ENCODE data around the gene COX7A2L.
"Not testable (repeated sequence)": the region's sequence is repeated elsewhere in the genome, so short reads cannot be mapped to it uniquely, and the experiment has no call there.

Gene COX7A2L, protein sequence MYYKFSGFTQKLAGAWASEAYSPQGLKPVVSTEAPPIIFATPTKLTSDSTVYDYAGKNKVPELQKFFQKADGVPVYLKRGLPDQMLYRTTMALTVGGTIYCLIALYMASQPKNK

GRCh38 chr2:42360890-42361727, at the start of gene COX7A2L:
COX7A2L (minus strand) TSS chr2:42361217; CDS start chr2:42361161, 56 bp downstream.
- no peaks in the 10 kb centered on the region for H3K36me3 ChIP-seq (ENCODE audit: control insufficient read depth, insufficient read depth, low read length)
- H3K9me3 ChIP-seq (ENCODE audit: control insufficient read depth, insufficient read depth, low read length): no peaks in the 10 kb centered on the region
- H3K4me1 ChIP-seq (ENCODE audit: control insufficient read depth, insufficient read depth, low read length): peaks cover 17% of the 10 kb centered on the region
- H3K4me3 ChIP-seq (ENCODE audit: low read depth, low read length): peak within 1 kb of the TSS; percentile 93
- no peaks in the 10 kb centered on the region for H3K27me3 ChIP-seq (ENCODE audit: control insufficient read depth, insufficient read depth, low read length)
- H3K27ac ChIP-seq (ENCODE audit: low read depth, low read length): peak within 1 kb of the TSS; percentile 98
- peak within 1 kb of the TSS; percentile 99 for H3K9ac ChIP-seq (ENCODE audit: low read depth, low read length)

GRCh38 chr2:42408009-42408408, 47.0 kb upstream of the COX7A2L start:
- H3K9me3 ChIP-seq (ENCODE audit: control insufficient read depth, insufficient read depth, low read length): 0 out of 2 replicates have a peak, but pooled peaks cover 3% of the 10 kb centered on the region
- H3K9ac ChIP-seq (ENCODE audit: low read depth, low read length): no peak overlapping the region
- no peaks in the 10 kb centered on the region for H3K27me3 ChIP-seq (ENCODE audit: control insufficient read depth, insufficient read depth, low read length)
- H3K36me3 ChIP-seq (ENCODE audit: control insufficient read depth, insufficient read depth, low read length): peaks cover 29% of the 10 kb centered on the region
- no peak overlapping the region for H3K27ac ChIP-seq (ENCODE audit: low read depth, low read length)
- H3K4me1 ChIP-seq (ENCODE audit: control insufficient read depth, insufficient read depth, low read length): no peaks in the 10 kb centered on the region
- H3K4me3 ChIP-seq (ENCODE audit: low read depth, low read length): no peak overlapping the region

DNA sequence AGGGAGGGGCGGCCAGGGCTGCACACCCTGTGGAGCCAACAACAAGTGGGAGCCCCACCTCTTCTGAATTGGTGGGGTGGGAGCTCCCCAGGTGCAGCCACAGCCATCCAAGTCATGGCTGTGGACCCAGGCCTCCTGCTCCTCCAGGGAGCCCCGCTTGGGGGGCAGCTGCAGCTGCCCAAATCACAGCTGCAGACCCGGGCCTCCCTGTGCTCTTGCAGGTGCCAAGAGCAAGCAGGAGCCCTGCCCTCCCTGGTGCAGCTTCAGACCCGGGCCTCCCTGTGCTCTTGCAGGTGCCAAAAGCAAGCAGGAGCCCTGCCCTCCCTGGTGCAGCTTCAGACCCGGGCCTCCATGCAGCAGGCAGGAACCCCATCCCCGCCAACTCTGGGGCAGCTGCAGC, 46.5 kb upstream of the COX7A2L start:
- H3K36me3 ChIP-seq (ENCODE audit: control insufficient read depth, insufficient read depth, low read length): peaks cover 27% of the 10 kb centered on the region
- H3K9ac ChIP-seq (ENCODE audit: low read depth, low read length): no peak overlapping the region
- 0 out of 2 replicates have a peak, but pooled peaks cover 3% of the 10 kb centered on the region for H3K9me3 ChIP-seq (ENCODE audit: control insufficient read depth, insufficient read depth, low read length)
- no peaks in the 10 kb centered on the region for H3K4me1 ChIP-seq (ENCODE audit: control insufficient read depth, insufficient read depth, low read length)
- H3K4me3 ChIP-seq (ENCODE audit: low read depth, low read length): no peak overlapping the region
- H3K27me3 ChIP-seq (ENCODE audit: control insufficient read depth, insufficient read depth, low read length): no peaks in the 10 kb centered on the region
- H3K27ac ChIP-seq (ENCODE audit: low read depth, low read length): no peak overlapping the region

- no peak overlapping the region for H3K4me3 ChIP-seq (ENCODE audit: low read depth, low read length)
- no peak overlapping the region for H3K27ac ChIP-seq (ENCODE audit: low read depth, low read length)
- no peaks in the 10 kb centered on the region for H3K4me1 ChIP-seq (ENCODE audit: control insufficient read depth, insufficient read depth, low read length)
- H3K9me3 ChIP-seq (ENCODE audit: control insufficient read depth, insufficient read depth, low read length): 0 out of 2 replicates have a peak, but pooled peaks cover 3% of the 10 kb centered on the region
- H3K36me3 ChIP-seq (ENCODE audit: control insufficient read depth, insufficient read depth, low read length): peaks cover 9% of the 10 kb centered on the region
- no peaks in the 10 kb centered on the region for H3K27me3 ChIP-seq (ENCODE audit: control insufficient read depth, insufficient read depth, low read length)
- no peak overlapping the region for H3K9ac ChIP-seq (ENCODE audit: low read depth, low read length)
These were observed 43.7 kb upstream of the COX7A2L start for GRCh38 chr2:42404676-42405075.

DNA sequence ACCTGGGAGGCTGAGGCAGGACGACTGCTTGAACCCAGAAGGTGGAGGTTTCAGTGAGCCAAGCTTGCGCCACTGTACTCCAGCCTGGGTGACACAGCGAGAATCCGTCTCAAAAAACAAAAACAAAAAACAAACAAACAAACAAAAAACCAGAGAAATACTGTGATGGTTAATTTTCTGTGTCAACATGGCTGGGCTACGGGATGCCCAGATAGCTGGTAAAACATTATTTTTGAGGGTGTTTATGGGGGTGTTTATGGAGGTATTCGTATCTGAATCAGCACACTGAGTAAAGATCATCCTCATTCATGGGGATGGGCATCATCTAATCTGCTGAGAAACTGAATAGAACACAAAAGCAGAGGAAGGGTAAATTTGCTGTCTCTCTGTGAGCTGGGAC, 40.8 kb upstream of the COX7A2L start:
- no peak overlapping the region for H3K4me3 ChIP-seq (ENCODE audit: low read depth, low read length)
- H3K27ac ChIP-seq (ENCODE audit: low read depth, low read length): no peak overlapping the region
- no peaks in the 10 kb centered on the region for H3K9me3 ChIP-seq (ENCODE audit: control insufficient read depth, insufficient read depth, low read length)
- H3K27me3 ChIP-seq (ENCODE audit: control insufficient read depth, insufficient read depth, low read length): no peaks in the 10 kb centered on the region
- H3K36me3 ChIP-seq (ENCODE audit: control insufficient read depth, insufficient read depth, low read length): no peaks in the 10 kb centered on the region
- no peaks in the 10 kb centered on the region for H3K4me1 ChIP-seq (ENCODE audit: control insufficient read depth, insufficient read depth, low read length)
- H3K9ac ChIP-seq (ENCODE audit: low read depth, low read length): no peak overlapping the region

GRCh38 chr2:42398052-42398451, 37.0 kb upstream of the COX7A2L start:
- H3K27ac ChIP-seq (ENCODE audit: low read depth, low read length); H3K9ac ChIP-seq (ENCODE audit: low read depth, low read length); H3K36me3 ChIP-seq (ENCODE audit: control insufficient read depth, insufficient read depth, low read length); H3K4me1 ChIP-seq (ENCODE audit: control insufficient read depth, insufficient read depth, low read length); H3K4me3 ChIP-seq (ENCODE audit: low read depth, low read length); H3K9me3 ChIP-seq (ENCODE audit: control insufficient read depth, insufficient read depth, low read length); H3K27me3 ChIP-seq (ENCODE audit: control insufficient read depth, insufficient read depth, low read length): not testable (repeated sequence)

DNA sequence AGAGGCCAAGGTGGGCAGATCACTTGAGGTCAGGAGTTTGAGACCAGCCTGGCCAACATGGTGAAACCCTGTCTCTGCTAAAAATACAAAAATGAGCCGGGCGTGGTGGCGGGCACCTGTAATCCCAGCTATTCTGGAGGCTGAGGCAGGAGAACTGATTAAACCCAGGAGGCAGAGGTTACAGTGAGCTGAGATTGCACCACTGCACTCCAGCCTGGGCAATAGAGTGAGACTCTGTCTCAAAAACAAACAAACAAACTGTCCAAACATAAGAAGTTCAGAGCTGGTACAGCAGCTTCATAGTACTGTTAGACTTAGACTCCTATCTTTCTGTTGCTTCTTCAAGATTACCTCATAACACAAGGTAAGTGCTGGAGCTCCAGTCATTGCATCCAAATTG, 32.3 kb upstream of the COX7A2L start:
- H3K27ac ChIP-seq (ENCODE audit: low read depth, low read length); H3K4me1 ChIP-seq (ENCODE audit: control insufficient read depth, insufficient read depth, low read length); H3K27me3 ChIP-seq (ENCODE audit: control insufficient read depth, insufficient read depth, low read length); H3K36me3 ChIP-seq (ENCODE audit: control insufficient read depth, insufficient read depth, low read length); H3K4me3 ChIP-seq (ENCODE audit: low read depth, low read length); H3K9me3 ChIP-seq (ENCODE audit: control insufficient read depth, insufficient read depth, low read length); H3K9ac ChIP-seq (ENCODE audit: low read depth, low read length): not testable (repeated sequence)

DNA sequence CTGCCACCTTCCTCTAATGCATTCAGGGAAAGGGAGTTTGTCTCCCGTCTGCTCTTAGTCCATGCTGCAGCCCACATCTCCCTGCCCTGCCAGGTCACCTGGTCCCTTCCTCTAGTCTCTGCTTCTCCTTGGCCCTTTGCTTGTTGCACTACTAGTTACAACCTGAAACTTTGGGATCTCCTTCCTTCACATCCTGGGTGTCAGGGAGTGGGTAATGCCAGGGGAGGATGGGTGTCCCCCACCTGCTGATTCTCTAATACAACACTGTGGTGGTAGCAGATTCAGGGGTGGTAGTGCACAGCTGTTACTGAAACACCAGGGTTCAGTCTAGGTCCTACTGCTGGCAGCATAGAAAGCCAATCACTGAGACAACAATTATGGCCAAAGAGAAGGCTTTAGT, 31.2 kb upstream of the COX7A2L start:
- no peak overlapping the region for H3K4me3 ChIP-seq (ENCODE audit: low read depth, low read length)
- H3K36me3 ChIP-seq (ENCODE audit: control insufficient read depth, insufficient read depth, low read length): 0 out of 2 replicates have a peak, but pooled peaks cover 8% of the 10 kb centered on the region
- H3K27ac ChIP-seq (ENCODE audit: low read depth, low read length): no peak overlapping the region
- no peak overlapping the region for H3K9ac ChIP-seq (ENCODE audit: low read depth, low read length)
- no peaks in the 10 kb centered on the region for H3K9me3 ChIP-seq (ENCODE audit: control insufficient read depth, insufficient read depth, low read length)
- H3K27me3 ChIP-seq (ENCODE audit: control insufficient read depth, insufficient read depth, low read length): no peaks in the 10 kb centered on the region
- H3K4me1 ChIP-seq (ENCODE audit: control insufficient read depth, insufficient read depth, low read length): peaks cover 4% of the 10 kb centered on the region

DNA sequence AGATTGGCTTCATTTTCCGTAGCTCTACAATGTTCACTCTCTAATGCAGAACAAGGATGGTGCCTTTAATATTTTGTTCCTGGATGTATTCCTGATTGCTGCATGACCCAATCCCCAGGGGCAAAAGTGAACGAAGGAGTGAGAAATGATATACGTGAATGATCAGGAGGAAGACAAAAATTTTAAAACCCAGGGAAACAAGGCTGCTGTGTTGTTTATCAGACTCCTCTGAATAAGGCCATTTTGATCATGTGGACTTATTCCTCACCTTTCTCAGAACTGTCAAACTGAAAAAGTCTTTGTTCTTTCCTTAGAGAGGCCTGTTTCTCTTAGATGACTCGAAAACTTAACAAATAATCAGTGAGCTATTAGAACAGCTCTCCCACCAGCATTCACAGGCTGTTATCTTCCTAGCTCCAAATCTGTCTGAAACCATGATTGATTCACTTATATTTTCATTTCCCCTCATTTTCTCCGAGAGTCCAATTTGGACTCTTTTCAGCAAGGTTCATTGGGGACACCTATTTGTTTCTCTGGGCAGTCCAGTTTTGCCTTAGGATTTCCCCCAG, 29.5 kb upstream of the COX7A2L start:
- Histone ChIP-seq H3K4me1 (ENCODE audit: control insufficient read depth, insufficient read depth, low read length) (peaks cover 4% of the 10 kb centered on the region), H3K27ac (ENCODE audit: low read depth, low read length) (no peak overlapping the region), H3K27me3 (ENCODE audit: control insufficient read depth, insufficient read depth, low read length) (no peaks in the 10 kb centered on the region), H3K9me3 (ENCODE audit: control insufficient read depth, insufficient read depth, low read length) (no peaks in the 10 kb centered on the region), H3K36me3 (ENCODE audit: control insufficient read depth, insufficient read depth, low read length) (0 out of 2 replicates have a peak, but pooled peaks cover 8% of the 10 kb centered on the region), H3K9ac (ENCODE audit: low read depth, low read length) (no peak overlapping the region), H3K4me3 (ENCODE audit: low read depth, low read length) (no peak overlapping the region)

DNA sequence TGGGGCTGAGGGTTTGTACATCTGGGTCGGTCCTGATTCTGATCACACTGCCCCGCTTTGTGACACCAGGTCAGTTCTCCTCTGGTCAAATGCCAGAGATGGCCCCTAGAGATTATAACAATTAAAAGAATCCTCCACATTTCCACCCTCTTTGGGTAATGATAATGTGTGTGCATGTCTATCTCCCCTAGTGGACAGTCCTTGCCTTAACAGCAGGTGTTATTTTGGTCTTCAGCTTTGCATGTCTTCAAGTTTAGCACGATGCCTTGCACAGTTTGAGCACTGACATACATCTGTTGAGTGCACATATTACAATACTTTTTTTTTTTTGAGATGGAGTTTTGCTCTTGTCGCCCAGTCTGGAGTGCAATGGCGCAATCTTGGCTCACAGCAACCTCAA, 25.7 kb upstream of the COX7A2L start:
- H3K36me3 ChIP-seq (ENCODE audit: control insufficient read depth, insufficient read depth, low read length): no peaks in the 10 kb centered on the region
- no peak overlapping the region for H3K9ac ChIP-seq (ENCODE audit: low read depth, low read length)
- no peak overlapping the region for H3K4me3 ChIP-seq (ENCODE audit: low read depth, low read length)
- peaks cover 4% of the 10 kb centered on the region for H3K4me1 ChIP-seq (ENCODE audit: control insufficient read depth, insufficient read depth, low read length)
- no peaks in the 10 kb centered on the region for H3K27me3 ChIP-seq (ENCODE audit: control insufficient read depth, insufficient read depth, low read length)
- H3K27ac ChIP-seq (ENCODE audit: low read depth, low read length): no peak overlapping the region
- no peaks in the 10 kb centered on the region for H3K9me3 ChIP-seq (ENCODE audit: control insufficient read depth, insufficient read depth, low read length)

DNA sequence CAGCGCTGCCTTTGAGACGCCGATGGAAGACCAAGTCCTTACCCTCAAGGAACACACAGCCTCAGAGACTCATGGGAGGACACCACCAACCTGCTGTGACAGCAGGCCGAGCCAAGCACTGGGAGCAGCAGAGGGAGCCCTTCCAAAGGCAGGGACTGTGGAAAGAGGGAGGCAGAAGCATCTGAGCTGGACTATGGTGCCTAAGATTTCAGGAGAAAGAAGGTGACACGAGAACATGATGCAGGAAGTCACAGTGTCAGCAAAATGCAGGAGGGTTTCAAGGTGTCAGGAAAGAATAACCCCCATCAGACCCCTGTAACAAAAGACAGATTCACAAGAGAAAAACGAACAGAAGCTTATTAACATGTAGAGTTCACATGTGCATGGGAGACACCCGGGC, 24.2 kb upstream of the COX7A2L start:
- Histone ChIP-seq H3K9me3 (ENCODE audit: control insufficient read depth, insufficient read depth, low read length) (no peaks in the 10 kb centered on the region), H3K4me1 (ENCODE audit: control insufficient read depth, insufficient read depth, low read length) (no peaks in the 10 kb centered on the region), H3K27me3 (ENCODE audit: control insufficient read depth, insufficient read depth, low read length) (no peaks in the 10 kb centered on the region), H3K36me3 (ENCODE audit: control insufficient read depth, insufficient read depth, low read length) (no peaks in the 10 kb centered on the region), H3K4me3 (ENCODE audit: low read depth, low read length) (no peak overlapping the region), H3K27ac (ENCODE audit: low read depth, low read length) (no peak overlapping the region), H3K9ac (ENCODE audit: low read depth, low read length) (no peak overlapping the region)
